NCI-H1105 (cell line): ENCODE results near the gene SCYL2.
"Not testable (repeated sequence)": the region's sequence is repeated elsewhere in the genome, so short reads cannot be mapped to it uniquely, and the experiment has no call there.

ENCODE experiments used
- DNase-seq: peaks from one replicate; lab custom pipeline; 2025; lab: John Stamatoyannopoulos, UW

The SCYL2 gene

GRCh38 chr12:100265732-100266584, 1.0 kb upstream of the SCYL2 start:
- no peak for DNase-seq

- DNase-seq = no peak
Measured at GRCh38 chr12:100266585-100266834, 467 bp upstream of the SCYL2 start.

GRCh38 chr12:100267603-100268281, 765 bp downstream of the SCYL2 start:
- DNase-seq = no peak

GRCh38 chr12:100268835-100269564, 2.0 kb downstream of the SCYL2 start:
- DNase-seq = no peak

- no peak for DNase-seq
Measured at GRCh38 chr12:100273782-100274181, 6.8 kb downstream of the SCYL2 start.

- DNase-seq = no peak
Measured at GRCh38 chr12:100274291-100274690, 7.3 kb downstream of the SCYL2 start.

- no peak for DNase-seq
Measured at GRCh38 chr12:100279159-100279558, 12.2 kb downstream of the SCYL2 start.

GRCh38 chr12:100279607-100280244, 12.7 kb downstream of the SCYL2 start:
- DNase-seq = no peak

GRCh38 chr12:100284556-100284955, 17.6 kb downstream of the SCYL2 start:
- DNase-seq = not testable (repeated sequence)

GRCh38 chr12:100289038-100289437, 22.1 kb downstream of the SCYL2 start:
- DNase-seq = no peak

- DNase-seq = no peak
Measured at GRCh38 chr12:100290016-100290415, 23.0 kb downstream of the SCYL2 start.

GRCh38 chr12:100293017-100293416, 26.0 kb downstream of the SCYL2 start:
- peak; percentile 84 for DNase-seq

GRCh38 chr12:100294366-100294765, 27.4 kb downstream of the SCYL2 start:
- DNase-seq = not testable (repeated sequence)

GRCh38 chr12:100295764-100296555, 29.0 kb downstream of the SCYL2 start:
- no peak for DNase-seq

- DNase-seq = no peak
Measured at GRCh38 chr12:100302081-100302480, 35.1 kb downstream of the SCYL2 start.

- DNase-seq = no peak
Measured at GRCh38 chr12:100303831-100304230, 36.9 kb downstream of the SCYL2 start.

GRCh38 chr12:100304334-100304733, 37.4 kb downstream of the SCYL2 start:
- not testable (repeated sequence) for DNase-seq

GRCh38 chr12:100308138-100308537, 41.2 kb downstream of the SCYL2 start:
- not testable (repeated sequence) for DNase-seq

- DNase-seq = no peak
Measured at GRCh38 chr12:100311317-100311716, 44.3 kb downstream of the SCYL2 start.

- no peak for DNase-seq
Measured at GRCh38 chr12:100317371-100317770, 50.4 kb downstream of the SCYL2 start.

GRCh38 chr12:100324498-100324897, 57.5 kb downstream of the SCYL2 start:
- DNase-seq = no peak

GRCh38 chr12:100326208-100326607, 59.2 kb downstream of the SCYL2 start:
- DNase-seq = no peak
